Measurements from ENCODE around the gene SAMD10. TPM values are rescaled to one million over a fixed set of nuclear protein-coding genes. Genes with fewer than 3 reads are reported as not detected.

The SAMD10 gene
- total RNA-seq, 1 experiment from 2014 or later: 5.7 TPM

DNA sequence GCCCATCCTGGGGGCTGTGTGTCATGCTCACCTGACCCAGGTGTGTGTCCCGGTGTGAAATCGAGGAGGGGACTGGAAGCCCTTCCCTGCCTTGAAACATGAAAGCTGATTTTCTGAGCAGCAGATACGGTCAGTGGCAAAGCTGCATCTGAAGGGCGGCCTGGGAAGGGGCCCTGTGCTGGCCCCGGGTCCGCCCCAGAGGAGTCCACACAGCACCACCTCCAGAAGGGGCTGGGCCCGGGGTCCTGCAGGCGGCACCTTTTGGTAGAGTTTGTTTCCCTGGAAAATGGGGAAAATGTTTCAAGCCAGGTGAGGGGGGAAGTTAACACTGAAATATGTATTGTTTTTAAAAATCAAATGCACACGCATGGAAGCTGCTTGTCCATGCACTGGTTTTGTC is 44.0 kb downstream of the SAMD10 start:
- H3K27ac Mint-ChIP-seq: peak overlapping the region in 1 of 3 experiments; percentile 80; a peak in 1 of 7 replicates
- DNase-seq: no peak
- no CpG with 5 or more reads among the region's 9 CpGs for WGBS (ENCODE audit: extremely low coverage, insufficient read length, low lambda C conversion rate)

More for the DNA sequence above, 44.0 kb downstream of the SAMD10 start:
- Histone ChIP-seq H2BK12ac (ENCODE audit: insufficient read length, low read depth, low read length) (no peak overlapping the region), H3K79me2 (ENCODE audit: insufficient read depth, low read length) (0 out of 2 replicates have a peak, but pooled peaks cover 4% of the 10 kb centered on the region), H3K14ac (ENCODE audit: insufficient read depth, low read length) (no peak overlapping the region), H3K4me1 (ENCODE audit: insufficient read depth, low read length) (no peaks in the 10 kb centered on the region), H2AFZ (ENCODE audit: low read length) (no peak overlapping the region), H2BK5ac (ENCODE audit: insufficient read length, low read length) (no peak overlapping the region), H3T11ph (ENCODE audit: low read length) (no peak overlapping the region), H3K23ac (ENCODE audit: insufficient read length, low read depth, low read length) (no peak overlapping the region), H4K8ac (replicated peaks; ENCODE audit: insufficient read length, low read depth, low read length) (no peak overlapping the region), H2BK15ac (ENCODE audit: low read depth, low read length) (no peak overlapping the region), H3K9ac (ENCODE audit: extremely low read depth, insufficient read length, low read length) (no peak overlapping the region), H3K27me3 (ENCODE audit: insufficient read depth, low read length) (no peaks in the 10 kb centered on the region), H3K4me2 (ENCODE audit: insufficient read depth, insufficient read length, low read length) (no peak overlapping the region), H3K27ac (ENCODE audit: insufficient read length, low read depth, low read length) (no peak overlapping the region), H3K23me2 (ENCODE audit: insufficient read length, low read depth, low read length, poor library complexity, severe bottlenecking) (peaks cover 6% of the 10 kb centered on the region), H2AK5ac (ENCODE audit: insufficient read length, low read length) (no peak overlapping the region), H4K91ac (ENCODE audit: insufficient read length, low read depth, low read length) (no peak overlapping the region), H2BK120ac (ENCODE audit: low read depth, low read length, poor library complexity, severe bottlenecking) (no peak overlapping the region), H2BK20ac (ENCODE audit: low read depth, low read length, poor library complexity, severe bottlenecking) (no peak overlapping the region), H3K79me1 (ENCODE audit: insufficient read depth, low read depth, low read length, poor library complexity, severe bottlenecking) (no peaks in the 10 kb centered on the region), H3K9me3 (ENCODE audit: control insufficient read depth, low read depth, low read length) (no peaks in the 10 kb centered on the region), H3K4ac (ENCODE audit: low read depth, low read length) (no peak overlapping the region), H3K18ac (ENCODE audit: insufficient read length, low read depth, low read length) (no peak overlapping the region), H3K56ac (ENCODE audit: insufficient read length, low read depth, low read length) (no peak overlapping the region), H4K5ac (ENCODE audit: insufficient read length, low read depth, low read length) (no peak overlapping the region), H4K20me1 (ENCODE audit: control insufficient read depth, insufficient read depth, insufficient read length) (no peaks in the 10 kb centered on the region)
- Mint-ChIP-seq H3K27me3 (ENCODE audit: low read depth) (no peaks in the 10 kb centered on the region), H3K4me3 (no peak overlapping the region), H3K36me3 (ENCODE audit: insufficient read depth in 1 of 3, low read depth in 3 of 3) (peaks cover 17 to 43% (median 42%) of the 10 kb centered on the region in 3 experiments), H3K9me3 (no peaks in the 10 kb centered on the region), H3K4me1 (no peaks in the 10 kb centered on the region)
- TF ChIP-seq CTCF (conservative IDR thresholded peaks at IDR 0.05): no peak

All from H9 (cell line).